Activated CD4-positive, alpha-beta T cell treated with anti-CD3 and anti-CD28 coated beads, Interleukin-2, amount 50 U/mL, for 1 hour (primary cell): ENCODE measurements around the gene HOXC5.
"Not testable (repeated sequence)": the region's sequence is repeated elsewhere in the genome, so short reads cannot be mapped to it uniquely, and the experiment has no call there.

ENCODE experiments used
- DNase-seq: peaks from one replicate; pipeline ENCODE4 v3.0.0-alpha.2; 2020

Gene HOXC5

GRCh38 chr12:54035568-54036264 lies 2.9 kb downstream of the HOXC5 start:
- no peak for DNase-seq

GRCh38 chr12:54036620-54037359 lies 3.9 kb downstream of the HOXC5 start:
- DNase-seq: no peak

- DNase-seq: no peak
Observed at GRCh38 chr12:54037360-54038283, 4.8 kb downstream of the HOXC5 start.

- no peak for DNase-seq
Observed at GRCh38 chr12:54038284-54038870, 5.5 kb downstream of the HOXC5 start.

GRCh38 chr12:54038871-54039414 lies 6.1 kb downstream of the HOXC5 start:
- no peak for DNase-seq

- no peak for DNase-seq
Observed at GRCh38 chr12:54039417-54040147, 6.7 kb downstream of the HOXC5 start.

- no peak for DNase-seq
Observed at GRCh38 chr12:54040148-54040494, 7.3 kb downstream of the HOXC5 start.

- DNase-seq: no peak
Observed at GRCh38 chr12:54040648-54041047, 7.8 kb downstream of the HOXC5 start.

GRCh38 chr12:54041097-54041690 lies 8.3 kb downstream of the HOXC5 start:
- no peak for DNase-seq

- not testable (repeated sequence) for DNase-seq
Observed at GRCh38 chr12:54042033-54042432, 9.2 kb downstream of the HOXC5 start.

- no peak for DNase-seq
Observed at GRCh38 chr12:54042970-54043853, 10.4 kb downstream of the HOXC5 start.

- no peak for DNase-seq
Observed at GRCh38 chr12:54044425-54045103, 11.7 kb downstream of the HOXC5 start.

- DNase-seq: no peak
Observed at GRCh38 chr12:54045401-54045800, 12.6 kb downstream of the HOXC5 start.

GRCh38 chr12:54045868-54046521 lies 13.1 kb downstream of the HOXC5 start:
- DNase-seq: no peak

GRCh38 chr12:54046809-54047159 lies 13.9 kb downstream of the HOXC5 start:
- DNase-seq: no peak

- no peak for DNase-seq
Observed at GRCh38 chr12:54047160-54047963, 14.5 kb downstream of the HOXC5 start.

GRCh38 chr12:54047964-54048303 lies 15.1 kb downstream of the HOXC5 start:
- no peak for DNase-seq

GRCh38 chr12:54048406-54049093 lies 15.7 kb downstream of the HOXC5 start:
- DNase-seq: no peak
